ENCODE data around the gene STARD3. TPM values are rescaled to one million over a fixed set of nuclear protein-coding genes. Genes with fewer than 3 reads are reported as not detected.

Gene STARD3
- total RNA-seq, 1 donor from 2014 or later, result 25.4 TPM

GRCh38 chr17:39603304-39604016, 33.5 kb upstream of the STARD3 start:
- no peak for DNase-seq (ENCODE audit: low read depth, low spot score)

- DNase-seq (ENCODE audit: low read depth, low spot score), result no peak
Observed at GRCh38 chr17:39604911-39605491, 31.9 kb upstream of the STARD3 start.

GRCh38 chr17:39605492-39606433, 31.2 kb upstream of the STARD3 start:
- no peak for DNase-seq (ENCODE audit: low read depth, low spot score)

- DNase-seq (ENCODE audit: low read depth, low spot score), result no peak
Observed at GRCh38 chr17:39606434-39607056, 30.4 kb upstream of the STARD3 start.

GRCh38 chr17:39607057-39607850, 29.7 kb upstream of the STARD3 start:
- DNase-seq (ENCODE audit: low read depth, low spot score), result no peak

GRCh38 chr17:39607851-39608130, 29.2 kb upstream of the STARD3 start, which contains the start of gene NEUROD2:
NEUROD2 (minus strand) TSS chr17:39607920; CDS start chr17:39606599, 1,321 bp downstream.
- no peak for DNase-seq (ENCODE audit: low read depth, low spot score)

- DNase-seq (ENCODE audit: low read depth, low spot score), result no peak
Observed at GRCh38 chr17:39608142-39608981, 28.6 kb upstream of the STARD3 start.

- DNase-seq (ENCODE audit: low read depth, low spot score), result no peak
Observed at GRCh38 chr17:39609416-39610025, 27.4 kb upstream of the STARD3 start.

- DNase-seq (ENCODE audit: low read depth, low spot score), result no peak
Observed at GRCh38 chr17:39611401-39612112, 25.4 kb upstream of the STARD3 start.

GRCh38 chr17:39612291-39612894, 24.6 kb upstream of the STARD3 start:
- DNase-seq (ENCODE audit: low read depth, low spot score), result no peak

- no peak for DNase-seq (ENCODE audit: low read depth, low spot score)
Observed at GRCh38 chr17:39612935-39613464, 23.9 kb upstream of the STARD3 start.

GRCh38 chr17:39614545-39615157, 22.3 kb upstream of the STARD3 start:
- no peak for DNase-seq (ENCODE audit: low read depth, low spot score)

GRCh38 chr17:39615434-39615833, 21.5 kb upstream of the STARD3 start:
- no peak for DNase-seq (ENCODE audit: low read depth, low spot score)

- DNase-seq (ENCODE audit: low read depth, low spot score), result no peak
Observed at GRCh38 chr17:39617100-39617445, 19.9 kb upstream of the STARD3 start.

GRCh38 chr17:39617446-39618245, 19.3 kb upstream of the STARD3 start:
- peak; percentile 15 for DNase-seq (ENCODE audit: low read depth, low spot score)

GRCh38 chr17:39618246-39618913, 18.6 kb upstream of the STARD3 start:
- no peak for DNase-seq (ENCODE audit: low read depth, low spot score)

Measured in pulmonary artery endothelial cell (primary cell).